ENCODE results near the gene SFRP5. TPM values are rescaled to one million over a fixed set of nuclear protein-coding genes. Genes with fewer than 3 reads are reported as not detected.

Gene SFRP5
- total and polyA plus RNA-seq, 4 donors: 3.6 to 15.1 (median 6.5) TPM

- no peak for DNase-seq (ENCODE audit: low spot score)
- H3K4me3 ChIP-seq (ENCODE audit: low read depth in 1 of 3, low read length in 3 of 3): no peak overlapping the region
- H3K27ac ChIP-seq (ENCODE audit: low read depth in 1 of 2, low read length in 2 of 2): no peak overlapping the region
- H3K36me3 ChIP-seq (ENCODE audit: control insufficient read depth in 4 of 4, insufficient read depth in 3 of 4, low read depth in 1 of 4, low read length in 3 of 4): no peaks in the 10 kb centered on the region
- H3K9me3 ChIP-seq (ENCODE audit: control insufficient read depth in 4 of 4, low read length in 3 of 4): peaks cover 0 to 6% (median 0%) of the 10 kb centered on the region in 4 donors
- peaks cover 0 to 6% (median 0%) of the 10 kb centered on the region in 4 donors for H3K27me3 ChIP-seq (ENCODE audit: control insufficient read depth in 4 of 4, insufficient read depth in 4 of 4, low read length in 3 of 4)
- WGBS: 53% methylated on average over 4 of the region's 4 CpGs
- H3K4me1 ChIP-seq (ENCODE audit: control insufficient read depth in 4 of 4, insufficient read depth in 4 of 4, low read length in 3 of 4): no peaks in the 10 kb centered on the region
- TF ChIP-seq REST (IDR thresholded peaks at IDR 0.05) (no peak), JUND (IDR thresholded peaks at IDR 0.05) (no peak), TAF1 (conservative IDR thresholded peaks at IDR 0.05) (no peak), FOXA1 (IDR thresholded peaks at IDR 0.05) (no peak), YY1 (IDR thresholded peaks at IDR 0.05) (no peak), RAD21 (IDR thresholded peaks at IDR 0.05) (no peak), SP1 (IDR thresholded peaks at IDR 0.05) (no peak), NR2F2 (IDR thresholded peaks at IDR 0.05) (no peak), GABPA (IDR thresholded peaks at IDR 0.05 in 1 of 2, conservative IDR thresholded peaks at IDR 0.05 in 1 of 2) (no peak), RXRA (IDR thresholded peaks at IDR 0.05) (no peak), MAX (IDR thresholded peaks at IDR 0.05) (no peak), ZBTB33 (IDR thresholded peaks at IDR 0.05) (no peak), FOXA2 (IDR thresholded peaks at IDR 0.05) (no peak)
- H3K9ac ChIP-seq (ENCODE audit: low read depth in 1 of 2, low read length in 2 of 2): no peak overlapping the region
These were observed 24.1 kb upstream of the SFRP5 start for GRCh38 chr10:97795886-97796285.

- DNase-seq (ENCODE audit: low spot score): peak; percentile 80
- H3K9me3 ChIP-seq (ENCODE audit: control insufficient read depth in 4 of 4, low read length in 3 of 4): no peaks in the 10 kb centered on the region
- 23% methylated on average over 13 of the region's 13 CpGs for WGBS
- no peaks in the 10 kb centered on the region for H3K4me1 ChIP-seq (ENCODE audit: control insufficient read depth in 4 of 4, insufficient read depth in 4 of 4, low read length in 3 of 4)
- no peaks in the 10 kb centered on the region for H3K27me3 ChIP-seq (ENCODE audit: control insufficient read depth in 4 of 4, insufficient read depth in 4 of 4, low read length in 3 of 4)
- H3K27ac ChIP-seq (ENCODE audit: low read depth in 1 of 2, low read length in 2 of 2): no peak overlapping the region
- peak; percentile 65 to 77 for TF ChIP-seq RAD21 (IDR thresholded peaks at IDR 0.05)
- peak; percentile 86 for TF ChIP-seq CTCF (IDR thresholded peaks at IDR 0.05; ENCODE audit: low read depth, low read length, missing input control)
- TF ChIP-seq FOXA2 (IDR thresholded peaks at IDR 0.05): no peak
- TF ChIP-seq RXRA (IDR thresholded peaks at IDR 0.05): no peak
- no peak for TF ChIP-seq YY1 (IDR thresholded peaks at IDR 0.05)
- no peaks in the 10 kb centered on the region for H3K36me3 ChIP-seq (ENCODE audit: control insufficient read depth in 4 of 4, insufficient read depth in 3 of 4, low read depth in 1 of 4, low read length in 3 of 4)
- H3K4me3 ChIP-seq (ENCODE audit: low read depth in 1 of 3, low read length in 3 of 3): no peak overlapping the region
- H3K9ac ChIP-seq (ENCODE audit: low read depth in 1 of 2, low read length in 2 of 2): no peak overlapping the region
These were observed 20.3 kb upstream of the SFRP5 start for GRCh38 chr10:97791824-97792721.
